DOHH2 (cell line): ENCODE results near the gene ANO6.

Source experiments
- H3F3A ChIP-seq: fragments of 200-600 bp; sonication (generic), shearing (Covaris generic); 2 replicates; pipeline ENCODE4 v1.6.0; 2016; ENCODE audit warnings: antibody characterized with exemption, mild to moderate bottlenecking; ENCODE audit not compliant: control insufficient read depth, insufficient read depth
- H3K27ac ChIP-seq: fragments of 200-600 bp; sonication (generic); 2 replicates; pipeline ENCODE4 v1.5.1; 2014; ENCODE audit warnings: low read depth, mild to moderate bottlenecking, low read length, moderate library complexity
- H3K27me3 ChIP-seq: fragments of 200-600 bp; sonication (generic); 2 replicates; pipeline ENCODE4 v1.6.1; 2014; ENCODE audit warnings: mild to moderate bottlenecking, low read length, mixed read lengths; ENCODE audit not compliant: control insufficient read depth
- H3K36me3 ChIP-seq: fragments of 200-600 bp; sonication (generic); 2 replicates; pipeline ENCODE4 v1.6.1; 2014; ENCODE audit warnings: mild to moderate bottlenecking, low read length, moderate library complexity, mixed read lengths; ENCODE audit not compliant: control insufficient read depth
- H3K4me1 ChIP-seq: fragments of 200-600 bp; sonication (generic); 2 replicates; pipeline ENCODE4 v1.6.1; 2014; ENCODE audit warnings: mild to moderate bottlenecking, low read length, mixed read lengths; ENCODE audit not compliant: control insufficient read depth
- H3K4me2 ChIP-seq: fragments of 200-600 bp; sonication (generic); 2 replicates; pipeline ENCODE4 v1.6.0; 2014; ENCODE audit warnings: mild to moderate bottlenecking, low read length, moderate library complexity
- H3K4me3 ChIP-seq: fragments of 200-600 bp; sonication (generic); 2 replicates; pipeline ENCODE4 v1.5.1; 2014; ENCODE audit warnings: mild to moderate bottlenecking, low read length, mixed read lengths
- H3K79me2 ChIP-seq: fragments of 200-600 bp; sonication (generic); 2 replicates; pipeline ENCODE4 v1.6.1; 2014; ENCODE audit warnings: mild to moderate bottlenecking, low read length, mixed read lengths; ENCODE audit not compliant: control insufficient read depth
- H3K9me2 ChIP-seq: fragments of 200-600 bp; sonication (generic); replicated peaks from 2 replicates; pipeline ENCODE4 v1.6.1; 2014; ENCODE audit warnings: mild to moderate bottlenecking, low read length, mixed read lengths; ENCODE audit not compliant: control insufficient read depth
- H3K9me3 ChIP-seq: fragments of 200-600 bp; sonication (generic); 2 replicates; pipeline ENCODE4 v1.6.1; 2014; ENCODE audit warnings: antibody characterized with exemption, low read length, mixed read lengths; ENCODE audit not compliant: control insufficient read depth, insufficient read depth
- H4K20me1 ChIP-seq: fragments of 200-600 bp; sonication (generic); 2 replicates; pipeline ENCODE4 v1.6.0; 2014; ENCODE audit warnings: low read depth, mild to moderate bottlenecking, antibody characterized with exemption, low read length, moderate library complexity; ENCODE audit not compliant: control insufficient read depth, insufficient read depth
- CTCF ChIP-seq: fragments of 200-600 bp; sonication (generic); IDR thresholded peaks from one replicate; pipeline ENCODE4 v1.5.1; 2014; ENCODE audit warnings: antibody characterized with exemption, mild to moderate bottlenecking, low read depth, low read length; ENCODE audit not compliant: poor library complexity, severe bottlenecking
- EZH2phosphoT487 ChIP-seq: fragments of 200-600 bp; sonication (generic); IDR thresholded peaks from 2 replicates; pipeline ENCODE4 v1.6.1; 2017; ENCODE audit warnings: borderline replicate concordance, mild to moderate bottlenecking, antibody characterized with exemption, low read length, moderate library complexity, mixed read lengths

The ANO6 gene

GRCh38 chr12:45212064-45212463 lies 3.8 kb upstream of the ANO6 start:
- no peak overlapping the region for H3K4me2 ChIP-seq
- peaks cover 8% of the 10 kb centered on the region; the same call in 1 of the 2 replicates for H3K36me3 ChIP-seq
- H4K20me1 ChIP-seq, result no peaks in the 10 kb centered on the region
- no peaks in the 10 kb centered on the region; the same call in 1 of the 2 replicates for H3K9me2 ChIP-seq
- peaks cover 10% of the 10 kb centered on the region for H3K4me1 ChIP-seq
- H3K9me3 ChIP-seq, result no peaks in the 10 kb centered on the region
- peaks cover 7% of the 10 kb centered on the region for H3F3A ChIP-seq
- no peak for TF ChIP-seq EZH2phosphoT487
- TF ChIP-seq CTCF, result no peak
- no peak overlapping the region for H3K27ac ChIP-seq
- H3K27me3 ChIP-seq, result no peaks in the 10 kb centered on the region; the same call in 1 of the 2 replicates
- H3K79me2 ChIP-seq, result peaks cover 17% of the 10 kb centered on the region
- H3K4me3 ChIP-seq, result no peak overlapping the region

GRCh38 chr12:45213107-45213506 lies 2.8 kb upstream of the ANO6 start:
- Histone ChIP-seq H3K79me2 (peaks cover 27% of the 10 kb centered on the region), H3K9me3 (no peaks in the 10 kb centered on the region), H3K4me2 (no peak overlapping the region), H3K9me2 (no peaks in the 10 kb centered on the region; the same call in 1 of the 2 replicates), H3K4me3 (no peak overlapping the region), H3K27ac (no peak overlapping the region), H3K36me3 (peaks cover 8% of the 10 kb centered on the region; the same call in 1 of the 2 replicates), H4K20me1 (no peaks in the 10 kb centered on the region), H3K27me3 (no peaks in the 10 kb centered on the region; the same call in 1 of the 2 replicates), H3F3A (peaks cover 7% of the 10 kb centered on the region), H3K4me1 (peaks cover 18% of the 10 kb centered on the region)
- TF ChIP-seq CTCF (no peak), EZH2phosphoT487 (no peak)

GRCh38 chr12:45214071-45214470 lies 1.8 kb upstream of the ANO6 start:
- H3K27me3 ChIP-seq, result no peaks in the 10 kb centered on the region; the same call in 1 of the 2 replicates
- no peak overlapping the region for H3K27ac ChIP-seq
- H3F3A ChIP-seq, result peaks cover 7% of the 10 kb centered on the region
- H3K4me2 ChIP-seq, result peak overlapping the region; percentile 91; the same call in 1 of the 2 replicates
- no peaks in the 10 kb centered on the region for H3K9me3 ChIP-seq
- TF ChIP-seq CTCF (no peak), EZH2phosphoT487 (no peak)
- peaks cover 37% of the 10 kb centered on the region for H3K79me2 ChIP-seq
- H3K4me3 ChIP-seq, result no peak overlapping the region
- H4K20me1 ChIP-seq, result no peaks in the 10 kb centered on the region
- H3K9me2 ChIP-seq, result no peaks in the 10 kb centered on the region; the same call in 1 of the 2 replicates
- H3K36me3 ChIP-seq, result peaks cover 8% of the 10 kb centered on the region; the same call in 1 of the 2 replicates
- H3K4me1 ChIP-seq, result peaks cover 27% of the 10 kb centered on the region
